SKM-1 (cell line): ENCODE results near the gene PDZD4.

ENCODE experiments used
- DNase-seq: peaks from one replicate; lab custom pipeline; 2025; ENCODE audit not compliant: unreplicated experiment; lab: John Stamatoyannopoulos, UW

The PDZD4 gene

GRCh38 chrX:153791104-153791852 is 39.1 kb downstream of the PDZD4 start:
- DNase-seq = no peak

GRCh38 chrX:153789654-153790053 is 40.7 kb downstream of the PDZD4 start:
- DNase-seq = no peak

- DNase-seq = no peak
Observed at GRCh38 chrX:153786669-153787068, 43.7 kb downstream of the PDZD4 start.

GRCh38 chrX:153784325-153784967 is 45.9 kb downstream of the PDZD4 start:
- no peak for DNase-seq

- DNase-seq = no peak
Observed at GRCh38 chrX:153783378-153784013, 46.8 kb downstream of the PDZD4 start.

- DNase-seq = no peak
Observed at GRCh38 chrX:153782871-153783270, 47.5 kb downstream of the PDZD4 start.

- DNase-seq = no peak
Observed at GRCh38 chrX:153782313-153782712, 48.0 kb downstream of the PDZD4 start.

GRCh38 chrX:153781428-153782047 is 48.8 kb downstream of the PDZD4 start:
- no peak for DNase-seq

GRCh38 chrX:153780678-153781427 is 49.5 kb downstream of the PDZD4 start, which contains the start of gene SRPK3:
Gene SRPK3, plus strand, starts transcription at chrX:153781041. Its CDS starts 46 bp downstream, at chrX:153781087.
- DNase-seq = no peak

GRCh38 chrX:153779891-153780677 is 50.3 kb downstream of the PDZD4 start:
- no peak for DNase-seq

- DNase-seq = no peak
Observed at GRCh38 chrX:153778684-153779101, 51.7 kb downstream of the PDZD4 start.

- DNase-seq = no peak
Observed at GRCh38 chrX:153778181-153778580, 52.2 kb downstream of the PDZD4 start.

GRCh38 chrX:153777261-153778090 is 52.9 kb downstream of the PDZD4 start:
- DNase-seq = no peak

- no peak for DNase-seq
Observed at GRCh38 chrX:153776611-153777045, 53.7 kb downstream of the PDZD4 start.

GRCh38 chrX:153776120-153776599 is 54.2 kb downstream of the PDZD4 start:
- DNase-seq = no peak

- no peak for DNase-seq
Observed at GRCh38 chrX:153775293-153776119, 54.8 kb downstream of the PDZD4 start.

- DNase-seq = no peak
Observed at GRCh38 chrX:153774576-153775292, 55.6 kb downstream of the PDZD4 start.
